ENCODE measurements around the gene PRICKLE1.
A peak's percentile ranks its signal among the peaks of the same experiment; 100 is the strongest.

The PRICKLE1 gene

GRCh38 chr12:42589465-42590329, at the start of gene PRICKLE1:
PRICKLE1 (minus strand) TSS chr12:42589746; CDS start chr12:42472516, 117,230 bp downstream.
- peak in 1 of 2 donors; percentile 8 for DNase-seq (ENCODE audit: low read depth in 1 of 2, low spot score in 1 of 2)

DNA sequence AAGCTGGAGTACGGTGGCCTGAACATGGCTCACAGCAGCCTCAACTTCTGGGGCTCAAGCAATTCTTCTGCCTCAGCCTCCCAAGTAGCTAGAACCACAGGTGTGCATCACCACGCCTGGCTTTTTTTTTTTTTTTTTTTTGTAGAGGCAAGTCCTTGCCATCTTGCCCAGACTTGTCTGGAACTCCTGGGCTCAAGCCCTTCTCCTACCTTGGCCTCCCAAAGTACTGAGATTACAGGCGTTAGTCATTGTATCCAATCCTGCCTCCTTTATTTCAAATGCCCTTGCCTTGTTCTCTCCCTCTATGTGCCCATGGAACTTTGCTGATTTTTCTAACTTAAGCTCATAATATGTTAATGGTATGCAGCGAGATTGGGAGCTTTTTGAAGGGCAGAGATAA, 49.2 kb upstream of the PRICKLE1 start:
- DNase-seq (ENCODE audit: low read depth in 1 of 2, low spot score in 1 of 2): no peak

DNA sequence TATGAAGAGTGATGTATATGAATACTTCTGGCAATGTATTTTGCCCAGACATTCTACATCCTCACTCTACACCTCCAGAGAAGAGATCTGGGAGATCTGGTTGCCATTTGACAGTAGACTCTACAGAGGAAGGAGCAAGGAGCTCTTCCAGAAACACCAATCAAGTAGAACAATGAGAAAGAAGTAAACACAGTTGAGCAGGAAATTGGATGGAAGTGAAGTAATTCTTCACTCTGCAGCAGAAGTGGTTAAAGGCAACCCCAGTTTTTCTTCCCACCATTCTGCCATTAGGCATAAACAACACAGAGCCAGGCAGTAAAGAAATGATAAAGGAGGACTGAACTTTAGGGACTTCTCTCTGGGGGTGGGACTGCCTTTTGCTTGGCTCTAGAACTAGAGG, 48.5 kb upstream of the PRICKLE1 start:
- DNase-seq (ENCODE audit: low read depth in 1 of 2, low spot score in 1 of 2): no peak

GRCh38 chr12:42636993-42637392, 47.4 kb upstream of the PRICKLE1 start:
- no peak for DNase-seq (ENCODE audit: low read depth in 1 of 2, low spot score in 1 of 2)

- DNase-seq (ENCODE audit: low read depth in 1 of 2, low spot score in 1 of 2): no peak
These were observed 44.0 kb upstream of the PRICKLE1 start for GRCh38 chr12:42633594-42633993.

GRCh38 chr12:42631513-42631912, 42.0 kb upstream of the PRICKLE1 start:
- no peak for DNase-seq (ENCODE audit: low read depth in 1 of 2, low spot score in 1 of 2)

- DNase-seq (ENCODE audit: low read depth in 1 of 2, low spot score in 1 of 2): no peak
These were observed 40.8 kb upstream of the PRICKLE1 start for GRCh38 chr12:42630314-42630713.

DNA sequence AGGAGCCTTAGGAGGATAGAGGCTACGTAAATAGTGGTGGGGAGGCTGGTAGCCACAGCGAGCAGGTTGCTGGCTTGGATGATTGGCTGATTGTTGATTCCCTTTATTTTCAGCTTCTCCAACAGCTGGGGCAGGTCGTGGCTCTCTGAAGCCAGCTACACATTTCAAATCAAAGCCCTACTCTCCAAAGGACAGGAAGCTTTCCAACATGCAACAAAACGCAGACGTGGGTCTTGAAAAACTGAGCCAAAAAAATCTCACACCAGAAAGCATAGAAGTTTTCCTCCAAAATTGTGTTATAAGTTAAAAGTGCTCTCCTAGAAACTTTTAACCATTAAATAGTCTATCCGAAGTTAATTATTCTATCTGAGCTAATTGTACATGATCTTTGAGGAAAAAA, 37.6 kb upstream of the PRICKLE1 start:
- no peak for DNase-seq (ENCODE audit: low read depth in 1 of 2, low spot score in 1 of 2)

DNA sequence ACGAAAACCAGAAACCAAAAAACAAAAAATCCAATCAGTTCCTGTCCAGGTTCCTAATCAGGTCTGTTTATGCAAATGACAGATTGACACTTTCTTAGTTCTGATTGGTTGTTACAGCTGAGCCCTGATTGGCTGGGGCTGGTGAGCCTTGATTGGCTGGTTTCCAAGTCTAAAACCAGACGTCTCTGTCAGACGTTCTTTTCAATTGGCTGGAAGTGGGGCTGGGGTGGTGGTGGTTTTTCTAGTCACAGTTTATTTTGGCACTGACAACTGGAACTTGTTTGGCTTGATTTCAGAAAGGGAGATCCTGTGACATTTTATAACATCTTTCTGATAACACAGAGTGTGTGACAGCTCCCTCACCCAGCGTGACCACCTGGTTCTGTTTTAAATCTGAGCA, 36.1 kb upstream of the PRICKLE1 start:
- DNase-seq (ENCODE audit: low read depth in 1 of 2, low spot score in 1 of 2): no peak

DNA sequence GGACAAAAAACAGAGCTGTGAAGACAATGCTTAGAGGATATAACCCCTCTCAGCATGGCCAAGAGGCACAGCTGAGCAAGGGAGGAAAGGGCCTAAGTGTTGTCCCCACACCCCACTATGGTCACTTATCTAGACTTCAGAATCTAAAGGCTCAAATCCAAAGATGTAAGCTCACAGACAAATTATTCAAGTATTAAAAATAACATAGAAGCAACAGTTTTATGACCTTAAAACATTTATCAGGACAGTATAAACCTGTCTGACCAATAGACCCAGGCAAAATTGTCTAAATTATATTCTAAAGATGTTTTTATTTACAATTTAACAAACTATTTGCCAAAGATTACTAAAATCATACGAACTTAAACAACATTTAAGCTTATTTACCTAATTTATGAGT, 28.1 kb upstream of the PRICKLE1 start:
- no peak for DNase-seq (ENCODE audit: low read depth in 1 of 2, low spot score in 1 of 2)

- DNase-seq (ENCODE audit: low read depth in 1 of 2, low spot score in 1 of 2): no peak
These were observed 25.5 kb upstream of the PRICKLE1 start for GRCh38 chr12:42615006-42615405.

GRCh38 chr12:42612231-42612613, 22.7 kb upstream of the PRICKLE1 start:
- DNase-seq (ENCODE audit: low read depth in 1 of 2, low spot score in 1 of 2): no peak

GRCh38 chr12:42611571-42612230, 22.2 kb upstream of the PRICKLE1 start:
- DNase-seq (ENCODE audit: low read depth in 1 of 2, low spot score in 1 of 2): no peak

GRCh38 chr12:42609605-42610004, 20.1 kb upstream of the PRICKLE1 start:
- DNase-seq (ENCODE audit: low read depth in 1 of 2, low spot score in 1 of 2): no peak

DNA sequence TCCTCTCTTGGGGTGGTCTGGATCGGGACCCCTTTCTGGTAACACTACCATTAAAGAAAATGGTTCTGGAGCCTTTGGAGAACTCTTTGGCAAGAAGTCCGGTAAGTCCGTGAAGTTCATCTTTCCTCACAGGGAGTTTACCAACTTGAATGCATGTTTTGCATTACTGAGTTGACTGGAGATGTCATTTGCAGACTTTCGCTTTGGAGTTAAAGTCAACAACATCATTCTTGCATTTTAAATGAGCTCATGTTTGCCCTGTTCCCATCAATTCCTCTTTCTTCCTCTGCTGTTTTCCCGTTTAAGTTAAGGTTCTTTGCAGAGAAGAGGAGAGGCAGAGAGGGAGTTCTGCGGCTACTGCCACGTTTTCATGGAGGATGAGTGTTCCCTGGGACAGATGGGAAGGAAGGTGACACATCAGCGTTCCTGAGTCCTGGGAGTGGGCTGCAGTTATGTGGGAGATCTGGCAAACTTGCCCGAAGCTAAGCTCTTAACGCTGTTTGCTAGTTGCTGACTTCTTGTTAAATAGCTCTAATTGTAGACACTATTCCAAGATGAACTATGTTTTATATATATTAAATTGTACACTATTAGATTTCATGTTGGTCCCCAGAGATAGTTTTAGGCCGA, 18.8 kb upstream of the PRICKLE1 start:
- no peak for DNase-seq (ENCODE audit: low read depth in 1 of 2, low spot score in 1 of 2)

DNA sequence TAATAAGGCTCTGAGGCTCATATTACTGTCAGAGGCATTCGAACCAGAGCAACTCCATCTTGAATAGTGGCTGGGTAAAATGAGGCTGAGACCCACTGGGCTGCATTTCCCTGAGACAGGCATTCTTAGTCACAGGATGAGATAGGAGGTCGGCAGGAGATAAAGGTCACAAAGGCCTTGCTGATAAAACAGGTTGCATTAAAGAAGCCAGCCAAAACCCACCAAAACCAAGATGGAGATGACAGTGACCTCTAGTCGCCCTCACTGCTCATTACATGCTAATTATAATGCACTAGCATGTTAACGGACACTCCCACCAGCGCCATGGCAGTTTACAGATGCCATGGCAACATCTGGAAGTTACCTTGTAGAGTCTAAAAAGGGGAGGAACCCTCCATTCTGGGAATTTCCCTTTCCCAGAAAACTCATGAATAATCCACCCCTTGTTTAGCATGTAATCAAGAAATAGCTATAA, 18.1 kb upstream of the PRICKLE1 start:
- DNase-seq (ENCODE audit: low read depth in 1 of 2, low spot score in 1 of 2): no peak

DNA sequence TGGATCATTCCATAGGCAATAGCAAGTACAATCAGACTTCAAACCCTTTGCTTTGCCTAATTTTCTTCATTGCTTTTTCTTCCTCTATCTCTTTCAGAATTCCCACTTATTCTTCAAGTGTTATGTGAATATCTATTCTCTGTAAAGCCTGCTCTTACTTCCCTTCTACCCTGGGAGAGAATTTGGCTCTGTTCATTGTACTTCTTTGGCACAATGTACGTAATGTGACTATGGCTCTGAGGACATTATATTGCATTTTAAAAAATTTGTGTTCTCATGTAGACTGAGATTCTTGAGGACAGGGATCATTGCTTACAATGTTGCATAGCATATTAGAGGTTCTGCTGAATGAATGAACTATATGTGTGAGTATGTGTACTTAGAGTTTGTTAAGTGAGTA, 16.9 kb upstream of the PRICKLE1 start:
- DNase-seq (ENCODE audit: low read depth in 1 of 2, low spot score in 1 of 2): no peak

DNA sequence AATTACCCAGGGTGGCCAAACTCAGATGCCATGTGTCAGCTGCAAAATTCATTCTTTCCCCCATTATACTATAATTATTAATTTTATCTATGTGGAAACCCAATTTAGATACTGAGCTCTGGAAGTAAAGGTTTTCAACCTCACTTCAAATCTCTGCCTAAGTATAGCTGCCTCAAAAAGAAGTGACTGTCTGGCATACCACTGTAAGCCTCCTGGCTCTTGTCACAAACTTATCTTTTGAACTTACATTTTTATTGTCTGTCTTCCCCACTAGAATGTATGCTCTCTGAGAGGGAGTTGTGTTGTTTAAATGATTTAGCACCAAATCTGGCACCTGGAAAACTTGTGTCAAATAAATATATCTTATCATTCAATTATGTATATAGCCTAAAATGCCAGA, 16.1 kb upstream of the PRICKLE1 start:
- no peak for DNase-seq (ENCODE audit: low read depth in 1 of 2, low spot score in 1 of 2)

DNA sequence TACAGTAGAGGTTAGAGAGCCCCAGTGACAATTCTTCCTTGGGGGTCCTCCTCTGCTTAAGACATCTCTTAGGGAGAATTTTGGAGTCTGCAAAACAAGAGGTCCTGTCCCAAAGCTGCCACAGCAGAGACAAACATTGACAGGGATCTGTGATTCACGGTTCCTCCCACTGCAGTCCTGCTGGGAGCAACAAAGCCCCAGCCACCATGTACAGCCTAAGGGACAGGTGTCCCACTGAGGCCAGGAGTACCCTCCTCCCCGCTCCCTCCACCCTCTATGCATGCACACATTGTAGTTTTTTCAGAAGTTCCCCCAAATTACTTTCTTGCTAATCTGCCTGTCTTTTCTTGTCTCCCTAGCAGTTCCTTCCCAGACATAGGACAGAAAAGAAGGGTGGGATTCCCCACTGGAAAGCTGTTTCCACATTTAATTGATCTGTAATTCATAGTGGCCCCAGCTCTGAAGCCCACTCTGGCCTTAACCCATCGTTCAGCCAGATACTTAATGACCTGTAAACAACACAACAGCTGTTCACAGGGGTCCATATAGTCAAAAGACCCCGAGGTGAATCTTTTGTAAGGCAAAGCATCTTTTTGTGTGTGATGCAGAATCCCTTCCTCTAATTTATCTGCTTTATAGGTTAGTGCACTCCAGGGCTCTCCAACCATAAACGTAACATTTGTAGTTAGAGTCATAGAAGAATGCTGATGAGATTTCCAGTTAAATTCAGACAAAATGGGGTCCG, 13.9 kb upstream of the PRICKLE1 start:
- no peak for DNase-seq (ENCODE audit: low read depth in 1 of 2, low spot score in 1 of 2)

DNA sequence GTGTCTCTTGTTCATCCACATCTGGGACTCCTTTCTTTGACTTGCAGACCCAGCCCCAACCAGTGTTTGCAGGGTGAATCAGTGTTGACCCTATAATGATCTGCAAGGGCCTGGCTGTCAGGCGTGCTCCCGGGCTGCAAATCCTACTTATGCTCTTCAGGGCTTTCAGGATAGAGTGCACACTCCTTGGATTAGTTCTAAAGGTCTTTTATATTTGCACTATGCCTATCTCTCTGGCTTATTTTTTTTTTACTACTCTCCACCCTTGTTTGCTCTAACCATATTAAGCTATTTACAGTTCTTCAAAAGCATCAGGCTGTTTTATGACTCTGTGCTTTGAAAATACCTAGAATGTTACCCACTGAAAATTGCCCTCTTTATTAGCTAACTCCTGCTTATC, 4.3 kb upstream of the PRICKLE1 start:
- no peak for DNase-seq (ENCODE audit: low read depth in 1 of 2, low spot score in 1 of 2)

DNA sequence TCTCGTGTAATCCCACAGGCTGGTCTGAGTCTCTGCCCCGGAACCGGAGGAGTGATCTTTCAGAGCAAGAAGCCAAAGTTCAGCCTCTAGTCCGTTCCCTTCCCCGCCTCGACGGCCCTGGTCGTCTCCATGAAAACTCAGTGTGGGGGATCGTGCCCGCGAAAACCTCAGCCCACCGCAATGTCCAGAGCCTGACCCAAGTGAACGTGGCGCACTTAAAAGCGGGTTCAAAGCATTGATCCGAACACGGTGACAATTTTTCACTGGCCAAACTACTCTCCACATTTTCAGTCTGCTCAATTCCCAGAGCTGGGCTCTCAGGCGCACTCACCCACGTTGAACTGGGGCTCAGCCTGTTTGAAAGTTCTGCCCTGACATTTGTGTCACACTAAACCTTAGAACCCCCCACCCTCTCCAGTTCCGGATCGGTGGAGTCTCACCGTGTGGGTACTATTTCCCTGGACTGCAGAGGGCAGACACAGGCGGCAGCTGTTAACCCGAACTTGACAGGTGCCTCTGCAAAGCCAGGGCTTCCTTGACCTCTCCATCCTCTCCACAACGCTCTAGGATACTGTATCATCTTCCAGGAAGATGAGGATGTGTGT, 886 bp upstream of the PRICKLE1 start:
- no peak for DNase-seq (ENCODE audit: low read depth in 1 of 2, low spot score in 1 of 2)
